ENCODE measurements around the gene KCND3. TPM values are rescaled to one million over a fixed set of nuclear protein-coding genes. Genes with fewer than 3 reads are reported as not detected.

Gene KCND3
- total and polyA plus RNA-seq, 2 experiments from 2014 or later, result 0.10 to 0.18 TPM

DNA sequence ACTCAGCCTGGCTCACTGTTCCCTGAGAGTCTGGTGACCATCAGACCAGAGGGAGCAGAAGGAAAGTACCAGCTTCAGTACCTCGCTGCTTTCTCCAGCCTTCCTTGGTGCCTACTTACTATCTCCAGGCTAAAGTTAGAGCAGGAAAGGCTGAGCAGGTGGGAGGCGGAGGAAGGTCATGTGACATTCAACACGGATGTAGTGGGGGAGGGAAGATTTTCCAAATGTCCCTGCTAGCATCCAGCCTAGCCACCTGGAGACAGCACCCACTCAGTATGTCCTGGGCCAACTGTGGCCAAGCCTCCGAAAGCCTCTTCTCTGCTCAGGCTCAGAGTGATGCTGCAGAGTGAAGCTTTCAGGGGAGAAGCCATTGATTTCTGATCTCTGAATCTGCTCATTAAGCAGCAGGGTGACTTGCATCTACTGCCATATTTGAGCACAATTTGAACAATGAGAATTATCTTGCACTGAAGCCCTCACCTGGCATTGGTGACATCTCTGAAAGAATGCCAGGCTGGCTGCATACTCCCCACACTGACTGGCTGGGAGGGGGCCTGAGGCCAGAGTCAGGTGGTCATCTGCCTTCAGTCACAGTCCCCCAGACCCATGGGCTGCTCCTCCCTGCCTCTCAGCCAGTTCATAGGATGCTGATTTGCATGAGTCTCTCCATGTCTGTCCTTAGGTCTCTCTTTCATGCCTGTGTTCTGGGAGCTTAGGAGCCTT, 86.2 kb downstream of the KCND3 start:
- H3K4me3 ChIP-seq, result no peak overlapping the region
- no peaks in the 10 kb centered on the region for H3K79me2 ChIP-seq (replicated peaks; ENCODE audit: insufficient read depth)
- no peaks in the 10 kb centered on the region for H3F3A ChIP-seq (replicated peaks; ENCODE audit: low read depth)
- Mint-ChIP-seq H3K27me3 (ENCODE audit: insufficient read depth, low read depth, poor library complexity) (peaks cover 6% of the 10 kb centered on the region), H3K36me3 (ENCODE audit: low read depth) (no peaks in the 10 kb centered on the region), H3K27ac (no peak overlapping the region), H3K4me1 (peaks cover 31% of the 10 kb centered on the region), H3K4me3 (no peak overlapping the region), H3K9me3 (no peaks in the 10 kb centered on the region)
- DNase-seq (ENCODE audit: low spot score) (no peak), ATAC-seq (no peak)
- peak overlapping the region; percentile 74; the same call in 1 of the 2 replicates for H2AFZ ChIP-seq
- TF ChIP-seq ZNF114 (CRISPR knock-in tag; IDR thresholded peaks at IDR 0.05), result no peak
- no peak for TF ChIP-seq NANOG (IDR thresholded peaks at IDR 0.05; ENCODE audit: borderline replicate concordance)
- no peak for TF ChIP-seq EZH2phosphoT487 (IDR thresholded peaks at IDR 0.05; ENCODE audit: unreplicated experiment)
- no peak for TF ChIP-seq REST (IDR thresholded peaks at IDR 0.05; ENCODE audit: unreplicated experiment)
- no peak for TF ChIP-seq ZNF331 (CRISPR knock-in tag; IDR thresholded peaks at IDR 0.05; ENCODE audit: low read depth)
- no peak for TF ChIP-seq EZH2 (IDR thresholded peaks at IDR 0.05; ENCODE audit: low read depth, unreplicated experiment)
- TF ChIP-seq, protein P1, sequence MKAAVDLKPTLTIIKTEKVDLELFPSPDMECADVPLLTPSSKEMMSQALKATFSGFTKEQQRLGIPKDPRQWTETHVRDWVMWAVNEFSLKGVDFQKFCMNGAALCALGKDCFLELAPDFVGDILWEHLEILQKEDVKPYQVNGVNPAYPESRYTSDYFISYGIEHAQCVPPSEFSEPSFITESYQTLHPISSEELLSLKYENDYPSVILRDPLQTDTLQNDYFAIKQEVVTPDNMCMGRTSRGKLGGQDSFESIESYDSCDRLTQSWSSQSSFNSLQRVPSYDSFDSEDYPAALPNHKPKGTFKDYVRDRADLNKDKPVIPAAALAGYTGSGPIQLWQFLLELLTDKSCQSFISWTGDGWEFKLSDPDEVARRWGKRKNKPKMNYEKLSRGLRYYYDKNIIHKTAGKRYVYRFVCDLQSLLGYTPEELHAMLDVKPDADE (IDR thresholded peaks at IDR 0.05), result no peak
- TF ChIP-seq CTCF (conservative IDR thresholded peaks at IDR 0.05; ENCODE audit: low read depth in 2 of 2), result no peak
- no peak for TF ChIP-seq POLR2AphosphoS5 (IDR thresholded peaks at IDR 0.05; ENCODE audit: low read depth)
- TF ChIP-seq JUNB (IDR thresholded peaks at IDR 0.05; ENCODE audit: unreplicated experiment), result no peak
- no peak for TF ChIP-seq CREB1 (CRISPR knock-in tag; IDR thresholded peaks at IDR 0.05; ENCODE audit: low read depth)
- TF ChIP-seq STAT1 (IDR thresholded peaks at IDR 0.05; ENCODE audit: unreplicated experiment), result no peak
- TF ChIP-seq, protein P2, sequence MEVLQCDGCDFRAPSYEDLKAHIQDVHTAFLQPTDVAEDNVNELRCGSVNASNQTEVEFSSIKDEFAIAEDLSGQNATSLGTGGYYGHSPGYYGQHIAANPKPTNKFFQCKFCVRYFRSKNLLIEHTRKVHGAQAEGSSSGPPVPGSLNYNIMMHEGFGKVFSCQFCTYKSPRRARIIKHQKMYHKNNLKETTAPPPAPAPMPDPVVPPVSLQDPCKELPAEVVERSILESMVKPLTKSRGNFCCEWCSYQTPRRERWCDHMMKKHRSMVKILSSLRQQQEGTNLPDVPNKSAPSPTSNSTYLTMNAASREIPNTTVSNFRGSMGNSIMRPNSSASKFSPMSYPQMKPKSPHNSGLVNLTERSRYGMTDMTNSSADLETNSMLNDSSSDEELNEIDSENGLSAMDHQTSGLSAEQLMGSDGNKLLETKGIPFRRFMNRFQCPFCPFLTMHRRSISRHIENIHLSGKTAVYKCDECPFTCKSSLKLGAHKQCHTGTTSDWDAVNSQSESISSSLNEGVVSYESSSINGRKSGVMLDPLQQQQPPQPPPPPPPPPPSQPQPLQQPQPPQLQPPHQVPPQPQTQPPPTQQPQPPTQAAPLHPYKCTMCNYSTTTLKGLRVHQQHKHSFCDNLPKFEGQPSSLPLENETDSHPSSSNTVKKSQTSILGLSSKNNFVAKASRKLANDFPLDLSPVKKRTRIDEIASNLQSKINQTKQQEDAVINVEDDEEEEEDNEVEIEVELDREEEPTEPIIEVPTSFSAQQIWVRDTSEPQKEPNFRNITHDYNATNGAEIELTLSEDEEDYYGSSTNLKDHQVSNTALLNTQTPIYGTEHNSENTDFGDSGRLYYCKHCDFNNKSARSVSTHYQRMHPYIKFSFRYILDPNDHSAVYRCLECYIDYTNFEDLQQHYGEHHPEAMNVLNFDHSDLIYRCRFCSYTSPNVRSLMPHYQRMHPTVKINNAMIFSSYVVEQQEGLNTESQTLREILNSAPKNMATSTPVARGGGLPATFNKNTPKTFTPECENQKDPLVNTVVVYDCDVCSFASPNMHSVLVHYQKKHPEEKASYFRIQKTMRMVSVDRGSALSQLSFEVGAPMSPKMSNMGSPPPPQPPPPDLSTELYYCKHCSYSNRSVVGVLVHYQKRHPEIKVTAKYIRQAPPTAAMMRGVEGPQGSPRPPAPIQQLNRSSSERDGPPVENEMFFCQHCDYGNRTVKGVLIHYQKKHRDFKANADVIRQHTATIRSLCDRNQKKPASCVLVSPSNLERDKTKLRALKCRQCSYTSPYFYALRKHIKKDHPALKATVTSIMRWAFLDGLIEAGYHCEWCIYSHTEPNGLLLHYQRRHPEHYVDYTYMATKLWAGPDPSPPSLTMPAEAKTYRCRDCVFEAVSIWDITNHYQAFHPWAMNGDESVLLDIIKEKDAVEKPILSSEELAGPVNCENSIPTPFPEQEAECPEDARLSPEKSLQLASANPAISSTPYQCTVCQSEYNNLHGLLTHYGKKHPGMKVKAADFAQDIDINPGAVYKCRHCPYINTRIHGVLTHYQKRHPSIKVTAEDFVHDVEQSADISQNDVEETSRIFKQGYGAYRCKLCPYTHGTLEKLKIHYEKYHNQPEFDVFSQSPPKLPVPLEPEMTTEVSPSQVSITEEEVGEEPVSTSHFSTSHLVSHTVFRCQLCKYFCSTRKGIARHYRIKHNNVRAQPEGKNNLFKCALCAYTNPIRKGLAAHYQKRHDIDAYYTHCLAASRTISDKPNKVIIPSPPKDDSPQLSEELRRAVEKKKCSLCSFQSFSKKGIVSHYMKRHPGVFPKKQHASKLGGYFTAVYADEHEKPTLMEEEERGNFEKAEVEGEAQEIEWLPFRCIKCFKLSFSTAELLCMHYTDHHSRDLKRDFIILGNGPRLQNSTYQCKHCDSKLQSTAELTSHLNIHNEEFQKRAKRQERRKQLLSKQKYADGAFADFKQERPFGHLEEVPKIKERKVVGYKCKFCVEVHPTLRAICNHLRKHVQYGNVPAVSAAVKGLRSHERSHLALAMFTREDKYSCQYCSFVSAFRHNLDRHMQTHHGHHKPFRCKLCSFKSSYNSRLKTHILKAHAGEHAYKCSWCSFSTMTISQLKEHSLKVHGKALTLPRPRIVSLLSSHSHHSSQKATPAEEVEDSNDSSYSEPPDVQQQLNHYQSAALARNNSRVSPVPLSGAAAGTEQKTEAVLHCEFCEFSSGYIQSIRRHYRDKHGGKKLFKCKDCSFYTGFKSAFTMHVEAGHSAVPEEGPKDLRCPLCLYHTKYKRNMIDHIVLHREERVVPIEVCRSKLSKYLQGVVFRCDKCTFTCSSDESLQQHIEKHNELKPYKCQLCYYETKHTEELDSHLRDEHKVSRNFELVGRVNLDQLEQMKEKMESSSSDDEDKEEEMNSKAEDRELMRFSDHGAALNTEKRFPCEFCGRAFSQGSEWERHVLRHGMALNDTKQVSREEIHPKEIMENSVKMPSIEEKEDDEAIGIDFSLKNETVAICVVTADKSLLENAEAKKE (CRISPR knock-in tag; IDR thresholded peaks at IDR 0.05), result no peak
- no peak overlapping the region for H3K4me2 ChIP-seq
- no peaks in the 10 kb centered on the region for H3K4me1 ChIP-seq (ENCODE audit: insufficient read depth)
- H3K27me3 ChIP-seq (ENCODE audit: insufficient read depth), result no peaks in the 10 kb centered on the region
- no peaks in the 10 kb centered on the region for H3K9me2 ChIP-seq (ENCODE audit: insufficient read depth)
- H3K27ac ChIP-seq (ENCODE audit: low read depth), result no peak overlapping the region
- H3K36me3 ChIP-seq (ENCODE audit: insufficient read depth), result no peaks in the 10 kb centered on the region
- no peaks in the 10 kb centered on the region for H4K20me1 ChIP-seq (replicated peaks; ENCODE audit: insufficient read depth)
